HFF-Myc (cell line): Measurements from ENCODE around the gene CSRP1.
"Not testable (repeated sequence)": the region's sequence is repeated elsewhere in the genome, so short reads cannot be mapped to it uniquely, and the experiment has no call there.

ENCODE experiments used
- DNase-seq: peaks from one replicate; pipeline ENCODE4 v3.0.0-alpha.2; 2011; ENCODE audit warnings: low read depth; ENCODE audit errors: extremely low read depth
- H3K4me3 ChIP-seq: replicated peaks from 2 replicates; pipeline ENCODE4 v1.5.1; 2011; ENCODE audit warnings: low read depth, mild to moderate bottlenecking, control low read depth, low read length
- TF ChIP-seq, protein P1 (sequence below): IDR thresholded peaks from 2 replicates; pipeline ENCODE4 v1.5.1; 2012; ENCODE audit warnings: mild to moderate bottlenecking, low read depth, low read length, control low read depth; ENCODE audit errors: missing control alignments

Gene CSRP1

DNA sequence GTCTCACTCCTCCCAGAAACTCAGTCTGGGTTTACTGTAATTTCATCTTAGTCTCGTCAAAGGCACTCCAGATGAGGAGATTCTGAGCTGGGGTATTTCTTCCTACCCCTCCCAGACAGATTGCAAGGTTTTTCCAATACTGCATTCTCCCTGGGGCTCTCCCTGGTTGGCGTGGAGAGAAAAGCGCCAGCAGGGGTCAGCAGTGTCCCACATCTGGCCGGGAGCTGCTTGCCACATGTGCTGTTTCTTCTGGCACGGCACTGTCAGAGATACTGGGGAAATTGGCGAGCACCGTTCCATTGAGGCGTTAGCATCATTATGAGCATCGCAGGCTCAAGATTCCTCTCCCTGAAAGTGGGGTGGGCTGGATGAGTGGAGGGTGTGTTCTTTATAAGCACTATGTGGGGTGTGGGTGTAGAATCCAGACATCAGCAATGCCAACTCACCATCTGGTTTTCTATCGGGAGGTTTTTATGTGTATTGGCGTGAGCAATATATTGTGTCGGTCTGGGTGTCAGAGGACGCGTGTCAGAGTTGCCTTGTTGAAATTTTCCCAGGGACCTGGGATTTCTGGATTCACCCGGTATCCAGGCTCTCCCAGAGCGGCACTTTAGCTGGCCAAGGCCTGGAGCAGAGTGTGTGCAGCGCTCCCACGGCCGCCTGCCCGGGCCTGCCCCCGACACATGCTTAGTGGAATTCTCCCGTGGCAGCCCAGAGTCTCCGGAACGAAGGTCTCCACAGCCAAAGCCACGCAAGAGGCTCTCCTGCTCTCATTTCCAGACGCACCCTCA, 24.0 kb upstream of the CSRP1 start:
- H3K4me3 ChIP-seq: no peak overlapping the region
- peak; percentile 81 for DNase-seq
- TF ChIP-seq, protein P1, sequence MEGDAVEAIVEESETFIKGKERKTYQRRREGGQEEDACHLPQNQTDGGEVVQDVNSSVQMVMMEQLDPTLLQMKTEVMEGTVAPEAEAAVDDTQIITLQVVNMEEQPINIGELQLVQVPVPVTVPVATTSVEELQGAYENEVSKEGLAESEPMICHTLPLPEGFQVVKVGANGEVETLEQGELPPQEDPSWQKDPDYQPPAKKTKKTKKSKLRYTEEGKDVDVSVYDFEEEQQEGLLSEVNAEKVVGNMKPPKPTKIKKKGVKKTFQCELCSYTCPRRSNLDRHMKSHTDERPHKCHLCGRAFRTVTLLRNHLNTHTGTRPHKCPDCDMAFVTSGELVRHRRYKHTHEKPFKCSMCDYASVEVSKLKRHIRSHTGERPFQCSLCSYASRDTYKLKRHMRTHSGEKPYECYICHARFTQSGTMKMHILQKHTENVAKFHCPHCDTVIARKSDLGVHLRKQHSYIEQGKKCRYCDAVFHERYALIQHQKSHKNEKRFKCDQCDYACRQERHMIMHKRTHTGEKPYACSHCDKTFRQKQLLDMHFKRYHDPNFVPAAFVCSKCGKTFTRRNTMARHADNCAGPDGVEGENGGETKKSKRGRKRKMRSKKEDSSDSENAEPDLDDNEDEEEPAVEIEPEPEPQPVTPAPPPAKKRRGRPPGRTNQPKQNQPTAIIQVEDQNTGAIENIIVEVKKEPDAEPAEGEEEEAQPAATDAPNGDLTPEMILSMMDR: peak; percentile 90

DNA sequence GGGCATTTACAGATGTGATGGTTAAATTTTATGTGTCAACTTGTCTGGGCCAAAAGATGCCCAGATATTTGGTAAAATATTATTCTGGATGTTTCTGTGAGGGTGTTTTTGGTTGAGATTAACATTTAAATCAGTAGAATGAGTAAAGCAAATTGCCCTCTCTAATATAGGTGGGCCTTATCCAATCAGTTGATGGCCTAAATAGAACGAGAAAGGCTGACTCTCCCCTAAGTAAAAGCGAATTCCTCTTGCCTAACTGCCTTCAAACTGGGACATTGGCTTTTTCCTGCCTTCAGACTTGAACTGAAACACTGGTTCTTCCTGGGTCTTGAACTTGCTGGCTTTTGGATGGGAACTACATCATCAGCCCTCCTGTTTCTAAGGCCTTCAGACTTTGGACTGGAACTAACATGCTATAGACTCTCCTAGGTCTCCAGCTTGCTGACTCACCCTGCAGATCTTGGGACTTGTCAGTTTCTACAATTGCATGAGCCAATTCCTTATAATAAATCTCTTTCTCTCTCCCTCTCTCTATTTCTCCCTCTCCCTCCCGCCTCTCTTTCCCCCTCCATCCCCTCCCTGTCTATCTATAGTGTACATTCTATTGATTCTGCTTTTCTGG, 21.8 kb upstream of the CSRP1 start:
- no peak overlapping the region for H3K4me3 ChIP-seq
- no peak for DNase-seq
- TF ChIP-seq, protein P1: no peak

DNA sequence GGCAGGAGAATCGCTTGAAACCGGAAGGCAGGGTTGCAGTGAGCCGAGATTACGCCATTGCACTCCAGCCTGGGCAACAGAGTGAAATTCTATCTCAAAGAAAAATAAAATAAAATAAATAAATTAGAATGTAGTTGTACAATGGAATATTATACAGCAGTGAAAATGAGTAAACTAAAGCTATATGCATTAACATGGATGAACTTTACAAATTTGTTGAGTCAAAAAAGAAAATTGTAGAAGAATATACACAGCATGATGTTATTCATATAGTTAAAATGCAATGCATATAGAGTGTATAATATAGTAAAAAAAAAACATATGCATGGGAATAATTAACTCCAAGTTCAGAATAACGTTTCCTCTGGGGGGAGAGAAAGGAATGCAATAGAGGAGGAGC, 21.0 kb upstream of the CSRP1 start:
- no peak for DNase-seq
- TF ChIP-seq, protein P1: no peak
- H3K4me3 ChIP-seq: no peak overlapping the region

DNA sequence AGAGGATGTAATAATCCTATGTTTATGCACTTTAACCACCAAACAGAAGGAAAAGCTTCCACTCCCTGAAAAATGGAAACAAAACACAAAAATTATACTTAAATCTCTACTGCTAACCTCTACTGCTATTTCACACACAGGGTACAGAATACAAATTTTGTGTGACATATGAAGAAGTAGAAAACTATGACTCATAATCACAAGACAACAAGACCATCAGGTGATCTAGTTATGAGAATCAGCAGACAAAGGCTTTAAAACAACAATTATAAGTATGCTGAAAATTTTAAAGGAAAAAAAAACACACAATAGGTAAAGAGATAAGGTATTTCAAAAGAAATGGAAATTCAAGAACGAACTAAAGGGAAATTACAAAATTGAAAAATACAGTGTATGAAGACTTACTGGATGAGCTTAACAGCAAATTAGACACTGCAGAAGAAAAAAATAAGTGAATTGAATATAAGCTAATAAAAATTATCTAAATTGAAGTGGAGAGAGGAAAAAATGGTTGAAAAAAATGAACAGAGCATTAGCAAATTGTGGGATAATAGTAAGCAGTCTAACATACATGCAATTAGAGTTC, 18.4 kb upstream of the CSRP1 start:
- TF ChIP-seq, protein P1: no peak
- H3K4me3 ChIP-seq: no peak overlapping the region
- DNase-seq: no peak

DNA sequence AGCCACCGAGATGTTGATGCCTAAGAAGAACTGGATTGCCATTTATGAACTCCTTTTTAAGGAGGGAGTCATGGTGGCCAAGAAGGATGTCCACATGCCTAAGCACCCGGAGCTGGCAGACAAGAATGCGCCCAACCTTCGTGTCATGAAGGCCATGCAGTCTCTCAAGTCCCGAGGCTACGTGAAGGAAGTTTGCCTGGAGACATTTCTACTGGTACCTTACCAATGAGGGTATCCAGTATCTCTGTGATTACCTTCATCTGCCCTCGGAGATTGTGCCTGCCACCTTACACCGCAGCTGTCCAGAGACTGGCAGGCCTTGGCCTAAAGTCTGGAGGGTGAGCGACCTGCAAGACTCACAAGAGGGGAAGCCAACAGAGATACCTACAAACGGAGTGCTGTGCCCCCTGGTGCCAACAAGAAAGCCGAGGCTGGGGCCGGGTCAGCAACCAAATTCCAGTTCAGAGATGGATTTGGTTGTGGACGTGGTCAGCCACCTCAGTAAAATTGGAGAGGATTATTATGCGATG, 13.2 kb upstream of the CSRP1 start:
- H3K4me3 ChIP-seq, DNase-seq: not testable (repeated sequence)

DNA sequence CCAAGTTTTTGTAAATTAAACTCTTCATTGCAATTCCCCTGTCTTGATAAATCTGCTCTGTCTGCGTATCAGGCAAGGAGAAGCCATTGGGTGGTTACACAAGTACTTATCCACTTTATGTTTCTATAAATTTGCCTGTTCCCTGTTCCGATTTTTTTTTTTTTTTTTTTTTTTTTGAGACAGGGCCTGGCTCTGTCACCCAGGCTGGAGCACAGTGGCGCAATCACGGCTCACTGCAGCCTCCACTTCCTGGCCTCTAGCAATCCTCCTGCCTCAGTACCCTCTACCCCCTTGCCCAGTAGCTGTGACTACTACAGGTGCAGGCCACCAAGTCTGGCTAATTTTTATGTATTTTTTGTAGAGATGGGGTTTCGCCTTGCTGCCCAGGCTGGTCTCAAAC, 11.1 kb upstream of the CSRP1 start:
- DNase-seq: no peak
- H3K4me3 ChIP-seq: no peak overlapping the region
- TF ChIP-seq, protein P1: no peak

DNA sequence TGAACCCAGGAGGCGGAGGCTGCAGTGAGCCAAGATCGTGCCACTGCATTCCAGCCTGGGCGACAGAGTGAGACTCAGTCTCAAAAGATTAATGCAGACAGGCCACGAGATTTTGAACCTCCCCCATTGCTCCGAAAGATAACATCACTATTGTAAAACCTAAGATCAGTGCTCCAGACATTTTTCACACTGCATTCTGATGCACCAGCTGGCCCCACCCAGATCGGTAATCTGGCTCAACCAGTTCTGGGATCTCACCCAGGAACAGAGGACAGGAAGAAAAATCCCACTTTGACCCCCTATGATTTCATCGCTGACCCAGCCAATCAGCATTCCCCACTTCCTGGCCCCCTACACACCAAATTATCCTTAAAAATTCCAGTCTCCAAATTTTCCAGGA, 10.7 kb upstream of the CSRP1 start:
- DNase-seq: no peak
- no peak overlapping the region for H3K4me3 ChIP-seq
- TF ChIP-seq, protein P1: no peak
